ENCODE measurements around the gene IARS1.
A peak's percentile ranks its signal among the peaks of the same experiment; 100 is the strongest.

Gene IARS1

GRCh38 chr9:92293452-92294296, at the start of gene IARS1:
Gene IARS1, minus strand, starts transcription at chr9:92293697. Its CDS starts 4,278 bp downstream, at chr9:92289419.
- peak; percentile 99 for DNase-seq

GRCh38 chr9:92342825-92343488, 49.5 kb upstream of the IARS1 start:
- no peak for DNase-seq

- DNase-seq: no peak
Observed at GRCh38 chr9:92341578-92341977, 48.1 kb upstream of the IARS1 start.

DNA sequence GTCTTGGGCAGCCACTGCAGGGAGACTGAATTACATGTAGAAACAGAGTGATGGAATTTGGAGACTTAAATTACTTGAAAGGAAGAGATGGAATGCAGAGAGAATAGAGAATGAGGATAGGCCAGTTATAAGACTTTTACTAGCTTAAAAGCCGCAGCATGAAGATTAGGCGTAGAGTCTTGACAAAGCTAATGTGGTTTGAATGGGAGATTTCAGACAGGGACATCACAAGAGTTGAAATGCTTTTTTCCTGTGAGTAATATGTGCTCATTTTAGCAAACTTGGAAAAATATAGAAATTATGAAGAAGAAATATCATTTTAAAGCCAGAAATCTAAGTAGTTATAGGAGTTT, 39.8 kb upstream of the IARS1 start:
- DNase-seq: no peak

DNA sequence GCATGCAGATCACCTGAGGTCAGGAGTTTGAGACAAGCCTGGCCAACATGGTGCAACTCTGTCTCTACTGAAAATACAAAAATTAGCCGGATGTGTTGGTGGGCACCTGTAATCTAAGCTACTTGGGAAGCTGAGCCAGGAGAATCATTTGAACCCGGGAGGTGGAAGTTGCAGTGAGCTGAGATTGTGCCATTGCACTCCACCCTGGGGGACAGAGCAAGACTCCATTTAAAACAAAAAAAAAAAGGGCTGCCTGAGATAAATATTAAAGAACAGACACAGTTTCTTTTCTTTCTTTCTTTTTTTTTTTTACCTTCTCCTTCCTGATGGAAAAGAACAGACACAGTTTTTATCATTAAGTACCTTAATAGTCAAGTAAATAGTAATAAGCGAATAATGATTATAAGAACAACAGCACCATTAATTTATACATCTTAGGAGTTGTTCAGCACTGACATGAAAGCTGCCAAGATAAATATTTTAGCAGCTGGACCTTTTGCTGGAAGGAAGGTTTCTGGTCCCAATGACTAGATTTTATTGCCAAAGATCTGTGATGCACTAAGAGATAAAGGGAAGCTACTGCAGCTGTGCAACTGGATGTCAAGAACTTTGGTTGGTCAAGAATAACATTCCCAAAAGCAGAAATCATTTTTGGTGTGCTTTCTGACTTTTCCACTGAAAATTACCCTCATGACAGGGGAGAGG, 39.2 kb upstream of the IARS1 start:
- no peak for DNase-seq

- DNase-seq: no peak
Observed at GRCh38 chr9:92328225-92328624, 34.7 kb upstream of the IARS1 start.

GRCh38 chr9:92327283-92327850, 33.9 kb upstream of the IARS1 start:
- no peak for DNase-seq

GRCh38 chr9:92325991-92326500, 32.5 kb upstream of the IARS1 start:
- DNase-seq: no peak

- peak; percentile 87 for DNase-seq
Observed at GRCh38 chr9:92325269-92325990, 31.9 kb upstream of the IARS1 start, which contains the start of the genes CENPP and NOL8. Gene CENPP, plus strand, starts transcription at chr9:92325953. Gene NOL8, minus strand, starts transcription at chr9:92325350. Its CDS starts 1,189 bp downstream, at chr9:92324161.

DNA sequence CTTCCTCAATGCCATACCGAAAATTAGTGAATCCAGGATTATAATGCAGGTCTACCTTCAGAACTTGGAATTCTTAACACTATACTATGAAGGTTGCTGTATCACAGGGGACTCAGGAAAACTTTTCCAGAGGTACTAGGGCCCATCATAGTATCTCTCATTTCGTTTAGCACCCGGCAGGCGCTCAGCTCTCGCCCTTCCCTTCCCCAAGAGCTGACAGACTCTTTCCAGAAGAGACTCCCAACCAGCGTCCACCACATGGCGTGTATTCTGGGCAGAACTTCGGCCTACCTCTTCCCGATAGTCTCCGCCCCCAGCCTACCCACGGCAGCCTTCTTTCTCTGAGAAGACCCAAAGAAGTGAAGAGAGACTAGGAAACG, 31.4 kb upstream of the IARS1 start:
- no peak for DNase-seq

- no peak for DNase-seq
Observed at GRCh38 chr9:92324431-92324830, 30.9 kb upstream of the IARS1 start.

DNA sequence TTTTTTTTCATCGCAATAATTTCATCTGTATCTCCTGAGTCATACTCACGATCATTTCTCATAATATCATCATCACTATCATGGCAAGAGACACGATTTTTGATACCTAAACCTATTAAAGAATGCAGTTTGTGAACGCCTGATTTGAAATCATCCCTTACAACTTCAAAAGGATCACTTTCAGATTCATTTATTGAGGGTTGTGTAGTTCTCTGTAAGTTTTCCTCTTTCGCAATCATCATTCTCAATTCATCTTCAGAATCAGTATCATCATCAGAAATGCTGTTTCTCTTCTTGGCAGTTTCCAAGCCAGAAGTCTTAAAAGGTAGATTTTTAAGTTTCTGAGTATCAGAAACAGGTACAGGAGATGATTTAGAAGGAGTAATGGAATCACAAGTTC, 22.0 kb upstream of the IARS1 start:
- no peak for DNase-seq

- no peak for DNase-seq
Observed at GRCh38 chr9:92313624-92314012, 20.1 kb upstream of the IARS1 start.

GRCh38 chr9:92312887-92313623, 19.6 kb upstream of the IARS1 start:
- no peak for DNase-seq

- DNase-seq: no peak
Observed at GRCh38 chr9:92310562-92310961, 17.1 kb upstream of the IARS1 start.

DNA sequence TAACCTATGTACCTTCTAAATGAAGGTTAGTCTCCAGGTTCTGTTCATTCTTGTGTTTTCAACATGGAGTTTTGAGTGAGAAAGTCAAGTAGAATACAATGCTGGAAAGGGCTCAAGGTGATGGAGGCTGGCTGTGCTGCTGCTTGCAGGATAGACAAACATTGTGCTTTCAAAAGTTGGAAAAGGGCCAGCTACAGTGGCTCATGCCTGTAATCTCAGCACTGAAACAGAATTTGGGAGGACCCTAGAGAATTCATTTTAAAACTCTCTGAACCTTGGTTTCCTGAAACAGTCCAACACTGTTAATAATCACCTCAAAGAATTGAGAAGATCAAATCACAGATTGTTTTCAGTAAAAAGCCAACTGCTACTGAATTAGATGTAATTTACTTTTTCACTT, 15.4 kb upstream of the IARS1 start:
- DNase-seq: no peak

DNA sequence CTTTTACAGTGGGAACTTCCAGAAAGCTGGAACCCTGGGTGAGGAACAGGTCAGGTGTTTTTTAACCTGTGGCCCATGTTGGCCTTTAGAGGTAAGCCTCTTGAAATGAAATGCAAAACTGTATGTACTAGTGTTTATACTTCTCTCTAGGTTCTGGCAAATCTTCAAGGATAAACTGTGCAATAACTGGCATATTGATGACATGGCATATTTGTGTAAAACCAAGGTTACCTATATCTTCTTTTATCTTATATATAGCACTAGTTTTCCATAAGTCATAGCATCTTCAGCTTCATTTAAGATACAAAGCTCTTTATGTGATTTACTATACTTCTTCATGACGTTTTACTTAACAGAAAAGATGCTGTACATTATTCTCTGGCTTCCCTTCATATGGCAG, 7.4 kb upstream of the IARS1 start:
- DNase-seq: no peak

GRCh38 chr9:92299116-92299515, 5.6 kb upstream of the IARS1 start:
- no peak for DNase-seq

- no peak for DNase-seq
Observed at GRCh38 chr9:92298036-92298435, 4.5 kb upstream of the IARS1 start.

GRCh38 chr9:92297611-92298010, 4.1 kb upstream of the IARS1 start:
- DNase-seq: no peak

DNA sequence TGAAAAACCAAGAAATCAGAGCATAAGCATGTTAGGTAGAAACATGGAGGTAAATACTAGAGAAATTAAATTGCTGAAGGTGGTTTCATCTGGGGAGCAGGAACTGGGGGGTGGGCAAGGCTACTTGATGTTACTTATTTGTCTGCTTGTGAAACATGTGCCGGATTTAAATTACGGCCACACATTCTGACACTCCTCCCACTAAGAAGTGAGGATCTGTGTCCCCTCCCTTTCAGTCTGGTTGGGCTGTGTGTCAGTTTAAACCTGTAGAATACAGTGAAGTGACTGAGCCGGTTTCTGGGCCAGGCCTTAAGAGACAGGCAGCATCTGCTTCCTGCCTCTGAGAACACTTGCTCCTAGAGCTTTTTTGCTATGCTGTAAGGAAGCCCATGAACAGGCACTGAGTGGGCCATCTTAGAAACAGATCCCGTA, 2.3 kb upstream of the IARS1 start:
- DNase-seq: no peak
